Measurements from ENCODE around the gene SYPL2.

The SYPL2 gene

DNA sequence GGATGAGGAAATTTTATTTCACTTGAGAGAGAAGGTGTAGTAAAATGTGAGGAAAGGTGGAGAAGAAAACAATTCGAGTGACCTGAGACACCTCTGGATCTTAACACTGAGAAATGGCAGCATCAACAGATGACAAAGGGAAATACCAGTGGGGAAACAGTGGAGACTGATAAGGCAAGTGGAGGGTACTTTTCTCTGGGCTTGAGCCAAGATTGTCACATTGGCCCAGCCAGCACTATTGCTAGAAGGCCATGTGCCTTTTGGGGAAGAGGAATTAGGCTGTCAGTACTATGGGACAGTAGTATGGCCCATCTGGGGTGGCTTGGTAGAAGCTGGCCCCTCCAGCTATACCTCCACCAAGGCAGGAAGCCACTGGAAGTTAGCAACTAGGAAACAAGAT, 8.4 kb downstream of the SYPL2 start:
- no peak for TF ChIP-seq CTCF (IDR thresholded peaks at IDR 0.05; ENCODE audit: low read depth, low read length)
- Histone ChIP-seq H3K36me3 (no peaks in the 10 kb centered on the region), H3K9me3 (no peaks in the 10 kb centered on the region), H3K27me3 (peaks cover 53% of the 10 kb centered on the region), H3K4me3 (ENCODE audit: low read depth, low read length) (no peak overlapping the region), H3K4me1 (no peaks in the 10 kb centered on the region)
- DNase-seq: no peak

- Histone ChIP-seq H3K36me3 (no peaks in the 10 kb centered on the region), H3K27me3 (peaks cover 48% of the 10 kb centered on the region), H3K4me1 (no peaks in the 10 kb centered on the region), H3K4me3 (ENCODE audit: low read depth, low read length) (no peak overlapping the region), H3K9me3 (no peaks in the 10 kb centered on the region)
- no peak for DNase-seq
- no peak for TF ChIP-seq CTCF (IDR thresholded peaks at IDR 0.05; ENCODE audit: low read depth, low read length)
Measured at GRCh38 chr1:109475261-109475660, 8.9 kb downstream of the SYPL2 start.

GRCh38 chr1:109476825-109477224, 10.5 kb downstream of the SYPL2 start:
- TF ChIP-seq CTCF (IDR thresholded peaks at IDR 0.05; ENCODE audit: low read depth, low read length): no peak
- H3K27me3 ChIP-seq: peaks cover 33% of the 10 kb centered on the region
- H3K4me3 ChIP-seq (ENCODE audit: low read depth, low read length): no peak overlapping the region
- no peak for DNase-seq
- H3K9me3 ChIP-seq: no peaks in the 10 kb centered on the region
- no peaks in the 10 kb centered on the region for H3K36me3 ChIP-seq
- H3K4me1 ChIP-seq: no peaks in the 10 kb centered on the region

GRCh38 chr1:109477821-109478220, 11.5 kb downstream of the SYPL2 start:
- Histone ChIP-seq H3K4me1 (no peaks in the 10 kb centered on the region), H3K36me3 (no peaks in the 10 kb centered on the region), H3K4me3 (ENCODE audit: low read depth, low read length) (no peak overlapping the region), H3K27me3 (peaks cover 25% of the 10 kb centered on the region), H3K9me3 (no peaks in the 10 kb centered on the region)
- DNase-seq: no peak
- no peak for TF ChIP-seq CTCF (IDR thresholded peaks at IDR 0.05; ENCODE audit: low read depth, low read length)

GRCh38 chr1:109478806-109479205, 12.5 kb downstream of the SYPL2 start:
- H3K36me3 ChIP-seq: no peaks in the 10 kb centered on the region
- TF ChIP-seq CTCF (IDR thresholded peaks at IDR 0.05; ENCODE audit: low read depth, low read length): no peak
- no peak for DNase-seq
- H3K27me3 ChIP-seq: peaks cover 15% of the 10 kb centered on the region
- no peaks in the 10 kb centered on the region for H3K9me3 ChIP-seq
- H3K4me1 ChIP-seq: no peaks in the 10 kb centered on the region
- H3K4me3 ChIP-seq (ENCODE audit: low read depth, low read length): no peak overlapping the region

GRCh38 chr1:109479311-109479710, 13.0 kb downstream of the SYPL2 start:
- H3K4me1 ChIP-seq: no peaks in the 10 kb centered on the region

More at GRCh38 chr1:109479311-109479710, 13.0 kb downstream of the SYPL2 start:
- no peak for TF ChIP-seq CTCF (IDR thresholded peaks at IDR 0.05; ENCODE audit: low read depth, low read length)
- Histone ChIP-seq H3K36me3 (no peaks in the 10 kb centered on the region), H3K4me3 (ENCODE audit: low read depth, low read length) (no peak overlapping the region), H3K9me3 (no peaks in the 10 kb centered on the region), H3K27me3 (0 out of 2 replicates have a peak, but pooled peaks cover 13% of the 10 kb centered on the region)
- DNase-seq: no peak
